ENCODE results near the gene NDP. TPM values are rescaled to one million over a fixed set of nuclear protein-coding genes. Genes with fewer than 3 reads are reported as not detected.

Gene NDP
- total RNA-seq, 1 donor from 2014 or later = 0.30 TPM

GRCh38 chrX:43910012-43910411 is 63.2 kb downstream of the NDP start:
- TF ChIP-seq CTCF (IDR thresholded peaks at IDR 0.05) = no peak
- Histone ChIP-seq H3K4me3 (no peak overlapping the region), H3K27ac (no peak overlapping the region), H3K9me3 (no peaks in the 10 kb centered on the region), H3K27me3 (ENCODE audit: low read depth) (no peaks in the 10 kb centered on the region), H3K4me1 (no peaks in the 10 kb centered on the region), H3K36me3 (no peaks in the 10 kb centered on the region)
- ATAC-seq (no peak), DNase-seq (no peak)
- intact Hi-C loops (cut with DNase I) = no loop called here

GRCh38 chrX:43909141-43909540 is 64.0 kb downstream of the NDP start:
- H3K4me3 ChIP-seq = no peak overlapping the region
- no peak overlapping the region for H3K27ac ChIP-seq
- TF ChIP-seq CTCF (IDR thresholded peaks at IDR 0.05) = no peak
- H3K4me1 ChIP-seq = no peaks in the 10 kb centered on the region
- no peaks in the 10 kb centered on the region for H3K9me3 ChIP-seq
- DNase-seq (no peak), ATAC-seq (no peak)
- H3K36me3 ChIP-seq = no peaks in the 10 kb centered on the region
- intact Hi-C loops (cut with DNase I) = no loop called here
- no peaks in the 10 kb centered on the region for H3K27me3 ChIP-seq (ENCODE audit: low read depth)

- Histone ChIP-seq H3K27me3 (ENCODE audit: low read depth) (no peaks in the 10 kb centered on the region), H3K4me1 (no peaks in the 10 kb centered on the region), H3K4me3 (no peak overlapping the region), H3K36me3 (no peaks in the 10 kb centered on the region), H3K9me3 (no peaks in the 10 kb centered on the region), H3K27ac (no peak overlapping the region)
- no peak for TF ChIP-seq CTCF (IDR thresholded peaks at IDR 0.05)
- DNase-seq (no peak), ATAC-seq (no peak)
- intact Hi-C loops (cut with DNase I) = no loop called here
Measured at GRCh38 chrX:43899878-43900815, 73.0 kb downstream of the NDP start.

Other genes with a start within 250 kb of the NDP start
- gene MAOB, start 90.9 kb downstream of the NDP start, total RNA-seq = 23.4 TPM